ENCODE measurements around the gene HMGN3. TPM values are rescaled to one million over a fixed set of nuclear protein-coding genes. Genes with fewer than 3 reads are reported as not detected.
A peak's percentile ranks its signal among the peaks of the same experiment; 100 is the strongest.
"Not testable (repeated sequence)": the region's sequence is repeated elsewhere in the genome, so short reads cannot be mapped to it uniquely, and the experiment has no call there.

Gene HMGN3
- total and polyA plus RNA-seq, 2 donors (not counting 3 experiments of a cell fraction or from before 2014, with no cell fraction given) = 40.1 to 75.1 TPM

GRCh38 chr6:79257381-79258205 lies 23.1 kb upstream of the HMGN3 start:
- no peaks in the 10 kb centered on the region for H4K20me1 ChIP-seq (replicated peaks; ENCODE audit: control insufficient read depth, extremely low read depth, insufficient read depth, low read length)
- ChIA-PET CTCF (no interaction called here), POLR2A (no interaction called here)
- no peaks in the 10 kb centered on the region for H3K36me3 ChIP-seq (ENCODE audit: control insufficient read depth in 2 of 2, extremely low read depth in 1 of 2, insufficient read depth in 2 of 2, low read length in 2 of 2)
- intact Hi-C loops (cut with micrococcal nuclease) (no loop called here), dilution Hi-C loops (cut with MboI; ENCODE audit: extremely low pct_ligation_motif_present, low sequenced_read_pairs) (no loop called here)
- H3K4me3 ChIP-seq (replicated peaks in 1 of 3; ENCODE audit: insufficient read depth in 1 of 3, low read depth in 1 of 3, low read length in 3 of 3) = no peak overlapping the region
- H3K9ac ChIP-seq (replicated peaks; ENCODE audit: extremely low read depth, insufficient read depth, low read length) = no peak overlapping the region
- TF ChIP-seq POLR2A (IDR thresholded peaks at IDR 0.05; ENCODE audit: low read depth, low read length) (no peak), JUN (IDR thresholded peaks at IDR 0.05; ENCODE audit: borderline replicate concordance, insufficient read depth, insufficient read length, low read depth) (peak; percentile 61), FOS (IDR thresholded peaks at IDR 0.05; ENCODE audit: borderline replicate concordance, insufficient read depth, low read length) (peak; percentile 72), MYC (IDR thresholded peaks at IDR 0.05; ENCODE audit: low read depth, low read length) (no peak), CTCF (IDR thresholded peaks at IDR 0.05; ENCODE audit: extremely low read depth in 1 of 2, insufficient read depth in 1 of 2, low read depth in 1 of 2, low read length in 2 of 2) (no peak), GATA2 (IDR thresholded peaks at IDR 0.05; ENCODE audit: insufficient read depth, insufficient read length, low read depth, low read length) (peak; percentile 69), POLR2AphosphoS5 (IDR thresholded peaks at IDR 0.05; ENCODE audit: insufficient read depth, low read depth, low read length) (peak; percentile 21)
- no TSS peak for BruUV-seq (replicated peaks)
- H3K9me3 ChIP-seq (replicated peaks; ENCODE audit: control insufficient read depth, insufficient read depth, low read length) = no peaks in the 10 kb centered on the region
- H3K4me2 ChIP-seq (ENCODE audit: insufficient read depth, low read length) = no peak overlapping the region
- no peaks in the 10 kb centered on the region for H3K27me3 ChIP-seq (ENCODE audit: control insufficient read depth in 2 of 2, insufficient read depth in 2 of 2, low read length in 2 of 2)
- peak; percentile 69 for FAIRE-seq
- peak overlapping the region; percentile 34 for H2AFZ ChIP-seq (ENCODE audit: low read depth, low read length)
- DNase-seq (ENCODE audit: low read depth, low spot score) = peak; percentile 68
- no peaks in the 10 kb centered on the region for H3K79me2 ChIP-seq (ENCODE audit: control insufficient read depth, insufficient read depth, low read length)
- no peaks in the 10 kb centered on the region for H3K9me1 ChIP-seq (replicated peaks; ENCODE audit: control insufficient read depth, extremely low read depth, insufficient read depth, low read length)
- no peaks in the 10 kb centered on the region for H3K4me1 ChIP-seq (ENCODE audit: control insufficient read depth, extremely low read depth, insufficient read depth, low read length)
- no peak overlapping the region for H3K27ac ChIP-seq (ENCODE audit: insufficient read depth, low read depth, low read length)

- FAIRE-seq; DNase-seq (ENCODE audit: low read depth, low spot score); H3K9me3 ChIP-seq (replicated peaks; ENCODE audit: control insufficient read depth, insufficient read depth, low read length); BruUV-seq (replicated peaks); H3K9me1 ChIP-seq (replicated peaks; ENCODE audit: control insufficient read depth, extremely low read depth, insufficient read depth, low read length); H2AFZ ChIP-seq (ENCODE audit: low read depth, low read length); CTCF ChIA-PET; H3K27ac ChIP-seq (ENCODE audit: insufficient read depth, low read depth, low read length); POLR2A ChIA-PET; H3K4me2 ChIP-seq (ENCODE audit: insufficient read depth, low read length); H3K79me2 ChIP-seq (ENCODE audit: control insufficient read depth, insufficient read depth, low read length); H3K27me3 ChIP-seq (ENCODE audit: control insufficient read depth in 2 of 2, insufficient read depth in 2 of 2, low read length in 2 of 2); H3K36me3 ChIP-seq (ENCODE audit: control insufficient read depth in 2 of 2, extremely low read depth in 1 of 2, insufficient read depth in 2 of 2, low read length in 2 of 2); H4K20me1 ChIP-seq (replicated peaks; ENCODE audit: control insufficient read depth, extremely low read depth, insufficient read depth, low read length); H3K9ac ChIP-seq (replicated peaks; ENCODE audit: extremely low read depth, insufficient read depth, low read length); dilution Hi-C loops (cut with MboI; ENCODE audit: extremely low pct_ligation_motif_present, low sequenced_read_pairs); intact Hi-C loops (cut with micrococcal nuclease); H3K4me3 ChIP-seq (replicated peaks in 1 of 3; ENCODE audit: insufficient read depth in 1 of 3, low read depth in 1 of 3, low read length in 3 of 3); H3K4me1 ChIP-seq (ENCODE audit: control insufficient read depth, extremely low read depth, insufficient read depth, low read length): not testable (repeated sequence)
Measured at GRCh38 chr6:79256770-79257169, 22.3 kb upstream of the HMGN3 start.

- BruUV-seq (replicated peaks); POLR2A ChIA-PET; H4K20me1 ChIP-seq (replicated peaks; ENCODE audit: control insufficient read depth, extremely low read depth, insufficient read depth, low read length); H3K79me2 ChIP-seq (ENCODE audit: control insufficient read depth, insufficient read depth, low read length); H3K9me3 ChIP-seq (replicated peaks; ENCODE audit: control insufficient read depth, insufficient read depth, low read length); H3K4me1 ChIP-seq (ENCODE audit: control insufficient read depth, extremely low read depth, insufficient read depth, low read length); dilution Hi-C loops (cut with MboI; ENCODE audit: extremely low pct_ligation_motif_present, low sequenced_read_pairs); H3K27me3 ChIP-seq (ENCODE audit: control insufficient read depth in 2 of 2, insufficient read depth in 2 of 2, low read length in 2 of 2); H3K4me2 ChIP-seq (ENCODE audit: insufficient read depth, low read length); FAIRE-seq; H3K9me1 ChIP-seq (replicated peaks; ENCODE audit: control insufficient read depth, extremely low read depth, insufficient read depth, low read length); intact Hi-C loops (cut with micrococcal nuclease); DNase-seq (ENCODE audit: low read depth, low spot score); H3K4me3 ChIP-seq (replicated peaks in 1 of 3; ENCODE audit: insufficient read depth in 1 of 3, low read depth in 1 of 3, low read length in 3 of 3); H3K9ac ChIP-seq (replicated peaks; ENCODE audit: extremely low read depth, insufficient read depth, low read length); H3K27ac ChIP-seq (ENCODE audit: insufficient read depth, low read depth, low read length); H2AFZ ChIP-seq (ENCODE audit: low read depth, low read length); CTCF ChIA-PET; H3K36me3 ChIP-seq (ENCODE audit: control insufficient read depth in 2 of 2, extremely low read depth in 1 of 2, insufficient read depth in 2 of 2, low read length in 2 of 2): not testable (repeated sequence)
Measured at GRCh38 chr6:79255086-79255485, 20.6 kb upstream of the HMGN3 start.
